Measurements from ENCODE around the gene SUSD4. TPM values are rescaled to one million over a fixed set of nuclear protein-coding genes. Genes with fewer than 3 reads are reported as not detected.
A peak's percentile ranks its signal among the peaks of the same experiment; 100 is the strongest.

SUSD4 gene
- total and polyA plus RNA-seq, 2 of the 4 experiments (the other 2 are of a cell fraction) = 1.8 to 2.7 TPM

DNA sequence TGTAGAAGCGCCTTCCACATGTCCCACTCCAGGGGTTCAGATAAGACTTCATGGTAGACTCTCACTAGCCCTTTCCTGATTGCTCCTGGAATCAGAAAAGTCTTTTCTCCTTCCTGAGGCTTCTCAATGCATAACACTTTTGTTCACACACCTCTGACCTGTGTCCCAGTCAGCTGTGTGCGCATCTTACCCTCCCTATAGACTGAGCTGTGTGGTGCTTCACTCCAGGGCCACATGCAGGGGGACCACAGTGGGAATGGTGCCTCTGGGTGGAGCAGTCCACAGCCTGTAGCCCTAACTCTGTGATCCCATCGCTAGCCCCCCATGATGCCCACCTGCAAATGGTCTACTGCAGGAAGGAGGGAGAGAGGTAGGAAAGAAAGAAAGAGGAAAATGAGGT is 136.9 kb downstream of the SUSD4 start:
- Histone ChIP-seq H4K5ac (ENCODE audit: low read depth, low read length) (no peak overlapping the region), H3K79me1 (ENCODE audit: low read depth in 1 of 2, low read length in 2 of 2) (peaks cover 0 to 3% of the 10 kb centered on the region in 2 experiments; a peak in 1 of 4 replicates), H3K9me1 (ENCODE audit: insufficient read depth, low read length) (peaks cover 19% of the 10 kb centered on the region), H4K91ac (ENCODE audit: insufficient read depth, low read depth, low read length) (no peak overlapping the region), H3K4ac (ENCODE audit: low read depth, low read length) (no peak overlapping the region), H4K20me1 (ENCODE audit: insufficient read depth, low read length) (no peaks in the 10 kb centered on the region), H2BK20ac (ENCODE audit: low read depth, low read length) (no peak overlapping the region; the same call in 1 of the 2 replicates), H3K56ac (ENCODE audit: extremely low read depth, insufficient read depth, low read length) (no peak overlapping the region), H3K9me3 (ENCODE audit: control insufficient read depth, insufficient read depth, low read length) (no peaks in the 10 kb centered on the region), H3K4me2 (ENCODE audit: low read depth, low read length) (no peak overlapping the region), H3K23ac (ENCODE audit: low read depth, low read length) (no peak overlapping the region), H4K8ac (ENCODE audit: low read depth in 2 of 2, low read length in 2 of 2) (no peak overlapping the region), H2BK120ac (ENCODE audit: low read depth, low read length) (no peak overlapping the region), H3K36me3 (ENCODE audit: control insufficient read depth, insufficient read depth, low read length) (no peaks in the 10 kb centered on the region), H2BK15ac (ENCODE audit: low read depth, low read length) (no peak overlapping the region), H3K9ac (ENCODE audit: low read depth, low read length) (no peak overlapping the region), H2AK9ac (replicated peaks; ENCODE audit: low read depth, low read length, poor library complexity) (no peak overlapping the region), H3K18ac (ENCODE audit: low read depth, low read length) (no peak overlapping the region), H3K4me3 (ENCODE audit: insufficient read depth, low read depth, low read length) (no peak overlapping the region), H2AK5ac (ENCODE audit: low read depth, low read length) (peak overlapping the region; percentile 65), H3K14ac (replicated peaks; ENCODE audit: low read depth, low read length) (no peak overlapping the region), H3K27ac (ENCODE audit: insufficient read depth, low read length) (no peak overlapping the region), H3K4me1 (ENCODE audit: control insufficient read depth, insufficient read depth, low read length) (peaks cover 13% of the 10 kb centered on the region), H2BK5ac (ENCODE audit: low read depth, low read length, poor library complexity, severe bottlenecking) (no peak overlapping the region), H2AFZ (replicated peaks; ENCODE audit: low read length, poor library complexity) (no peak overlapping the region), H3K27me3 (ENCODE audit: control insufficient read depth, insufficient read depth, low read length) (no peaks in the 10 kb centered on the region; the same call in 1 of the 2 replicates)
- TF ChIP-seq USF2 (IDR thresholded peaks at IDR 0.05; ENCODE audit: low read depth, low read length) (no peak), RCOR1 (IDR thresholded peaks at IDR 0.05; ENCODE audit: insufficient replicate concordance, low read length) (no peak), POLR2A (IDR thresholded peaks at IDR 0.05; ENCODE audit: low read depth, low read length) (no peak), MAZ (IDR thresholded peaks at IDR 0.05; ENCODE audit: borderline replicate concordance, low read depth, low read length) (no peak), RFX5 (IDR thresholded peaks at IDR 0.05; ENCODE audit: low read depth, low read length) (no peak), CEBPB (IDR thresholded peaks at IDR 0.05; ENCODE audit: low read depth, low read length) (no peak), CTCF (conservative IDR thresholded peaks at IDR 0.05; ENCODE audit: low read depth, low read length) (no peak), ELK1 (IDR thresholded peaks at IDR 0.05; ENCODE audit: borderline replicate concordance, low read depth, low read length) (no peak), SMC3 (IDR thresholded peaks at IDR 0.05; ENCODE audit: low read depth, low read length) (no peak), BHLHE40 (IDR thresholded peaks at IDR 0.05; ENCODE audit: low read depth, low read length) (no peak), MXI1 (IDR thresholded peaks at IDR 0.05; ENCODE audit: borderline replicate concordance, low read depth, low read length) (no peak), NFE2L2 (IDR thresholded peaks at IDR 0.05; ENCODE audit: low read depth, low read length) (no peak), FOS (IDR thresholded peaks at IDR 0.05; ENCODE audit: low read depth, low read length) (no peak), RAD21 (IDR thresholded peaks at IDR 0.05; ENCODE audit: low read length) (no peak), MAFK (IDR thresholded peaks at IDR 0.05; ENCODE audit: low read depth, low read length) (no peak), CHD1 (IDR thresholded peaks at IDR 0.05; ENCODE audit: low read depth, low read length) (no peak)
- ChIA-PET POLR2A (ENCODE audit: unreplicated experiment) (no interaction called here), CTCF (interaction anchor here (0.6 kb wide), 1 partner anchor 91 kb away, joined by 4 read pairs; no protein-coding TSS in a partner anchor)
- dilution Hi-C loops (cut with HindIII; ENCODE audit: low sequenced_read_pairs, unreplicated experiment) = no loop called here
- in situ Hi-C loops (cut with MboI; ENCODE audit: low sequenced_read_pairs) = no loop called here
- no TSS peak for BruUV-seq (replicated peaks)
- intact Hi-C loops (cut with micrococcal nuclease) = no loop called here
- no peak for DNase-seq
- no peak for ATAC-seq (ENCODE audit: low read depth)
- 100% methylated on average over 1 of the region's 3 CpGs; no CpG with 5 or more reads in 1 of the 2 experiments for WGBS, 2 experiments (ENCODE audit: extremely low coverage in 2 of 2, insufficient read length in 1 of 2)
